DND-41 (cell line): ENCODE measurements around the gene CRTAP.

Experiments used
- ATAC-seq: fragments of 200-7000 bp; cut with Tn5 transposase; 3 replicates; pipeline ENCODE4 v1.9.1; 2021; ENCODE audit warnings: low read depth; ENCODE audit not compliant: insufficient read depth
- DNase-seq: peaks from one replicate; pipeline ENCODE4 v3.0.0-alpha.2; 2020
- H2AFZ ChIP-seq: 2 replicates; pipeline ENCODE4 v1.6.0; 2012; ENCODE audit warnings: low read depth, low read length
- H3K27ac ChIP-seq: 2 replicates; pipeline ENCODE4 v1.5.1; 2012; ENCODE audit warnings: low read length, inconsistent platforms
- H3K27me3 ChIP-seq: fragments of 200-600 bp; sonication (generic); 2 replicates; pipeline ENCODE4 v1.6.0; 2012; ENCODE audit warnings: low read length, mild to moderate bottlenecking, inconsistent platforms; ENCODE audit not compliant: insufficient read depth, poor library complexity
- H3K36me3 ChIP-seq: 2 replicates; pipeline ENCODE4 v1.5.1; 2012; ENCODE audit warnings: low read length, inconsistent platforms; ENCODE audit not compliant: insufficient read depth
- H3K4me1 ChIP-seq: 2 replicates; pipeline ENCODE4 v1.5.1; 2012; ENCODE audit warnings: mild to moderate bottlenecking, low read length; ENCODE audit not compliant: insufficient read depth
- H3K4me2 ChIP-seq: 2 replicates; pipeline ENCODE4 v1.6.0; 2012; ENCODE audit warnings: mild to moderate bottlenecking, moderate library complexity, low read length, inconsistent platforms; ENCODE audit not compliant: insufficient read depth
- H3K4me3 ChIP-seq, 2 experiments: fragments of 200-600 bp in 1 of 2; shearing (Covaris generic) in 1 of 2; 2 replicates each; pipeline ENCODE4 v1.5.1; 2012 to 2016; ENCODE audit warnings: inconsistent platforms in 2 of 2, low read length in 2 of 2, mild to moderate bottlenecking in 2 of 2, low read depth in 1 of 2, moderate library complexity in 1 of 2
- H3K79me2 ChIP-seq: 2 replicates; pipeline ENCODE4 v1.6.0; 2012; ENCODE audit warnings: low read length, inconsistent platforms; ENCODE audit not compliant: insufficient read depth
- H3K9ac ChIP-seq: 2 replicates; pipeline ENCODE4 v1.6.0; 2012; ENCODE audit warnings: low read depth, mild to moderate bottlenecking, inconsistent platforms, low read length, moderate library complexity
- H3K9me3 ChIP-seq: 2 replicates; pipeline ENCODE4 v1.5.1; 2012; ENCODE audit warnings: low read length, moderate library complexity, mild to moderate bottlenecking, inconsistent platforms; ENCODE audit not compliant: insufficient read depth, severe bottlenecking
- H4K20me1 ChIP-seq: 2 replicates; pipeline ENCODE4 v1.6.0; 2012; ENCODE audit warnings: low read length; ENCODE audit not compliant: insufficient read depth
- CTCF ChIP-seq: IDR thresholded peaks from 2 replicates; pipeline ENCODE4 v1.5.1; 2012; ENCODE audit warnings: borderline replicate concordance, low read length, moderate library complexity, mild to moderate bottlenecking; ENCODE audit not compliant: poor library complexity, severe bottlenecking; ENCODE audit errors: extremely low read depth
- EZH2 ChIP-seq: IDR thresholded peaks from 3 replicates; pipeline ENCODE4 v1.6.1; 2012; ENCODE audit warnings: borderline replicate concordance, low read depth, mild to moderate bottlenecking, moderate library complexity, low read length, inconsistent platforms; ENCODE audit not compliant: severe bottlenecking

Gene CRTAP

GRCh38 chr3:33095436-33095835 lies 18.4 kb upstream of the CRTAP start:
- H3K4me2 ChIP-seq = peak overlapping the region; percentile 96
- H4K20me1 ChIP-seq = peaks cover 44% of the 10 kb centered on the region
- H3K36me3 ChIP-seq = peaks cover 37% of the 10 kb centered on the region
- DNase-seq (no peak), ATAC-seq (no peak)
- peaks cover 21% of the 10 kb centered on the region for H3K4me1 ChIP-seq
- H3K27ac ChIP-seq = peak overlapping the region; percentile 0; the same call in 1 of the 2 replicates
- peak overlapping the region; percentile 88 to 95; a peak in 3 of 4 replicates for H3K4me3 ChIP-seq
- H3K79me2 ChIP-seq = peaks cover 62% of the 10 kb centered on the region
- H3K9me3 ChIP-seq = no peaks in the 10 kb centered on the region
- no peak overlapping the region for H2AFZ ChIP-seq
- TF ChIP-seq CTCF (no peak), EZH2 (no peak)
- peak overlapping the region; percentile 94 for H3K9ac ChIP-seq
- H3K27me3 ChIP-seq = no peaks in the 10 kb centered on the region

- peak overlapping the region; percentile 78 for H2AFZ ChIP-seq
- peak overlapping the region; percentile 84 for H3K27ac ChIP-seq
Measured at GRCh38 chr3:33096093-33096868, 17.5 kb upstream of the CRTAP start.

GRCh38 chr3:33099109-33099645 lies 14.6 kb upstream of the CRTAP start:
- Histone ChIP-seq H3K79me2 (peaks cover 25% of the 10 kb centered on the region), H3K9me3 (no peaks in the 10 kb centered on the region), H3K4me1 (peaks cover 21% of the 10 kb centered on the region), H3K27me3 (no peaks in the 10 kb centered on the region), H3K27ac (no peak overlapping the region), H2AFZ (0 out of 2 replicates have a peak overlapping the region, but pooled peaks have one; percentile 36), H3K9ac (no peak overlapping the region), H4K20me1 (peaks cover 8% of the 10 kb centered on the region), H3K4me3 (no peak overlapping the region), H3K4me2 (no peak overlapping the region), H3K36me3 (0 out of 2 replicates have a peak, but pooled peaks cover 4% of the 10 kb centered on the region)
- no peak for TF ChIP-seq EZH2
- TF ChIP-seq CTCF = no peak
- no peak for ATAC-seq
- DNase-seq = no peak

More at GRCh38 chr3:33096093-33096868, 17.5 kb upstream of the CRTAP start:
- H3K9me3 ChIP-seq = no peaks in the 10 kb centered on the region
- peak; percentile 53 for DNase-seq
- peaks cover 21% of the 10 kb centered on the region for H3K4me1 ChIP-seq
- peaks cover 36% of the 10 kb centered on the region for H4K20me1 ChIP-seq
- peak overlapping the region; percentile 88 to 95 for H3K4me3 ChIP-seq
- H3K4me2 ChIP-seq = peak overlapping the region; percentile 96
- ATAC-seq = peak; percentile 63
- no peak for TF ChIP-seq CTCF
- H3K27me3 ChIP-seq = no peaks in the 10 kb centered on the region
- H3K79me2 ChIP-seq = peaks cover 54% of the 10 kb centered on the region
- H3K9ac ChIP-seq = peak overlapping the region; percentile 94
- peaks cover 30% of the 10 kb centered on the region for H3K36me3 ChIP-seq
